Fibroblast of lung (primary cell): ENCODE results near the gene KLHL13.

Experiments used
- EZH2 ChIP-seq: IDR thresholded peaks from 2 replicates; pipeline ENCODE4 v1.5.1; 2012; ENCODE audit warnings: low read length, control low read depth, mild to moderate bottlenecking; ENCODE audit errors: missing control alignments
- TF ChIP-seq, protein P1 (sequence below), 2 donors: IDR thresholded peaks in 1 of 2; conservative IDR thresholded peaks in 1 of 2; 1 replicate in 1 of 2; 2 replicates in 1 of 2; pipeline ENCODE4 v1.5.1; 2011 to 2012; ENCODE audit warnings: low read length in 2 of 2, control low read depth in 1 of 2, inconsistent platforms in 1 of 2, low read depth in 1 of 2, mild to moderate bottlenecking in 1 of 2

- TF ChIP-seq, protein P1, sequence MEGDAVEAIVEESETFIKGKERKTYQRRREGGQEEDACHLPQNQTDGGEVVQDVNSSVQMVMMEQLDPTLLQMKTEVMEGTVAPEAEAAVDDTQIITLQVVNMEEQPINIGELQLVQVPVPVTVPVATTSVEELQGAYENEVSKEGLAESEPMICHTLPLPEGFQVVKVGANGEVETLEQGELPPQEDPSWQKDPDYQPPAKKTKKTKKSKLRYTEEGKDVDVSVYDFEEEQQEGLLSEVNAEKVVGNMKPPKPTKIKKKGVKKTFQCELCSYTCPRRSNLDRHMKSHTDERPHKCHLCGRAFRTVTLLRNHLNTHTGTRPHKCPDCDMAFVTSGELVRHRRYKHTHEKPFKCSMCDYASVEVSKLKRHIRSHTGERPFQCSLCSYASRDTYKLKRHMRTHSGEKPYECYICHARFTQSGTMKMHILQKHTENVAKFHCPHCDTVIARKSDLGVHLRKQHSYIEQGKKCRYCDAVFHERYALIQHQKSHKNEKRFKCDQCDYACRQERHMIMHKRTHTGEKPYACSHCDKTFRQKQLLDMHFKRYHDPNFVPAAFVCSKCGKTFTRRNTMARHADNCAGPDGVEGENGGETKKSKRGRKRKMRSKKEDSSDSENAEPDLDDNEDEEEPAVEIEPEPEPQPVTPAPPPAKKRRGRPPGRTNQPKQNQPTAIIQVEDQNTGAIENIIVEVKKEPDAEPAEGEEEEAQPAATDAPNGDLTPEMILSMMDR (conservative IDR thresholded peaks at IDR 0.05 in 1 of 2, IDR thresholded peaks at IDR 0.05 in 1 of 2; ENCODE audit: low read depth in 1 of 2, low read length in 2 of 2), result no peak
- TF ChIP-seq EZH2, result no peak
Observed at GRCh38 chrX:118000518-118000917, 116.1 kb downstream of the KLHL13 start.
